ENCODE measurements around the gene CD38. TPM values are rescaled to one million over a fixed set of nuclear protein-coding genes. Genes with fewer than 3 reads are reported as not detected.

The CD38 gene
- total RNA-seq = 0.48 and 0.98 TPM in 2 replicates

DNA sequence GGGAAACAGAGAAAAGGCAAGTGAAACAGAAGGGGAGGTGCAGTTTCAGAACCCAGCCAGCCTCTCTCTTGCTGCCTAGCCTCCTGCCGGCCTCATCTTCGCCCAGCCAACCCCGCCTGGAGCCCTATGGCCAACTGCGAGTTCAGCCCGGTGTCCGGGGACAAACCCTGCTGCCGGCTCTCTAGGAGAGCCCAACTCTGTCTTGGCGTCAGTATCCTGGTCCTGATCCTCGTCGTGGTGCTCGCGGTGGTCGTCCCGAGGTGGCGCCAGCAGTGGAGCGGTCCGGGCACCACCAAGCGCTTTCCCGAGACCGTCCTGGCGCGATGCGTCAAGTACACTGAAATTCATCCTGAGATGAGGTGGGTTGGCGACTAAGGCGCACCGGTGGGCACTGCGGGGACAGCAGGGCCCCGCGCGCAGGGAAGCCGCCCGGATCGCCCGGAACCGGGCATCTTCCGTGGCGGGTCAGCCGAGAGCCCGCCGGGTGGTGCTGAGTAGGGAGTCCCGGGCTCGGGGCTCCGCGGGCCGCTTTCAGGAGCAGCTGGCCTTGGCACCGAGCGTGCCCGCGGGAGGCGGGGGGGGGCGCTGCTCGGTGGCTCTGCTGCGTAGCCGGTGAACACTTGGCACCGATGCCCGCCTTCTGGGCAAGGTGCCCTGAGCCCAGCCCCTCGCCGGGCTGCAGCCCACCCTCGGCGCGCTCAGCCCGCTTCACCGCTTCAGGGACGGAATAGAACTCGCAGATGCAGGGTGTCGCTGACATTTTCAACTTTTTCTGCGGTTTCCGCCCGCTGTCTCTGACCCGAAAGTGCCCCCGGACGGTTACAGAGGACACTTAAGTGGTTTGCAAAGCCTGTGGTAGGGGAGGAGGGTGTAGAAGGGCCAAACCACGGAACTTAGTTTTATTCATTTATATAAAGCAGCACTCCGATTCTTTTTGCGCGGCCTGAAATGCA lies at the start of gene CD38:
Gene CD38 (plus strand): TSS at position 40 of the 953 bp plus-strand sequence. CDS start 87 bp downstream, at position 127.

Other genes starting within 250 kb of the CD38 start
- gene FBXL5, start 123.0 kb upstream of the CD38 start, total RNA-seq = 63.4 and 75.6 TPM in 2 replicates
- gene FAM200B, start 96.5 kb upstream of the CD38 start, total RNA-seq = 23.8 and 37.4 TPM in 2 replicates
- 22.0 and 49.3 TPM in 2 replicates for gene BST1, start 75.3 kb upstream of the CD38 start, total RNA-seq
- gene FGFBP1, start 160.4 kb downstream of the CD38 start, total RNA-seq = not detected in 2 replicates
- not detected in 2 replicates for gene FGFBP2, start 184.8 kb downstream of the CD38 start, total RNA-seq

All from vein endothelial cell (primary cell).